C4-2B (cell line): ENCODE measurements around the gene ZBTB21.

Experiments
- CTCF ChIP-seq: fragments of 450-650 bp; conservative IDR thresholded peaks from 2 replicates; pipeline ENCODE4 v1.5.1; 2017; ENCODE audit warnings: mild to moderate bottlenecking
- ZFX ChIP-seq: fragments of 450-650 bp; IDR thresholded peaks from 2 replicates; pipeline ENCODE4 v1.6.1; 2017

DNA sequence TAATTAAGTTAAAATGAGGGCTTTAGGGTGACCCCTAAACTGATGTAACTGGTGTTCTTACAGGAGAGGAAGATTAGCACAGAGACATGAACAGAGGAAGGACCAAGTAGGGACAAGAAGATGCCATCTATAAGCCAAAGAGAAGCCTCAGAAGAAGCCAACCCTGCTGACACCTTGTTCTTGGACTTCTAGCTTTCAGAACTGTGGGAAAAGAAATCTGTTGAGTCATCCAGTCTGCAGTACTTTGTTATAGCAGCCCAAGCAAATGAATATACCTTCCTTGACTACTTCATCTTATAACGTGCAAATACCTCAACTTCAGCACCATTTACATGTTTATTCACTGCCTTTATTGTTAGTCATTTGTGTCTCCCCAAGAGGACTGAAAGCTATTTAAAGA is 3.4 kb downstream of the ZBTB21 start:
- TF ChIP-seq CTCF (no peak), ZFX (no peak)
